Neural crest cell (in vitro differentiated cells): ENCODE results near the gene ZNF14. TPM values are rescaled to one million over a fixed set of nuclear protein-coding genes. Genes with fewer than 3 reads are reported as not detected.

Experiments used
- DNase-seq: peaks from one replicate; pipeline ENCODE4 v3.0.0; 2021; ENCODE audit warnings: low read depth, mixed read lengths, low spot score
- H3K27ac Mint-ChIP-seq: one replicate; pipeline ENCODE4 v1.8.0; 2021; ENCODE audit warnings: mild to moderate bottlenecking, mixed read lengths; ENCODE audit not compliant: unreplicated experiment
- H3K27me3 Mint-ChIP-seq: 2 replicates; pipeline ENCODE4 v1.8.0; 2021; ENCODE audit warnings: low read depth, mild to moderate bottlenecking, mixed read lengths
- H3K36me3 Mint-ChIP-seq: 2 replicates; pipeline ENCODE4 v1.8.0; 2021; ENCODE audit warnings: low read depth, mild to moderate bottlenecking, mixed read lengths
- H3K4me1 Mint-ChIP-seq: 2 replicates; pipeline ENCODE4 v1.8.0; 2021; ENCODE audit warnings: mixed read lengths
- H3K4me3 Mint-ChIP-seq: one replicate; pipeline ENCODE4 v1.8.0; 2021; ENCODE audit warnings: mild to moderate bottlenecking, mixed read lengths
- H3K9me3 Mint-ChIP-seq: 2 replicates; pipeline ENCODE4 v1.8.0; 2021; ENCODE audit warnings: mixed read lengths
- CTCF ChIP-seq: fragments of 200-600 bp; sonication (generic); conservative IDR thresholded peaks from 2 replicates; pipeline ENCODE4 v1.5.0; 2021; ENCODE audit warnings: antibody characterized with exemption, mild to moderate bottlenecking
- total RNA-seq: library from RNA; stranded (reverse); gene quantifications from 2 replicates; pipeline ENCODE4 v1.2.1, GENCODE V29; 2021

Gene ZNF14
- total RNA-seq, 1 donor from 2014 or later = 9.3 TPM

GRCh38 chr19:19662871-19663255 is 70.0 kb downstream of the ZNF14 start:
- H3K4me1 Mint-ChIP-seq = peaks cover 23% of the 10 kb centered on the region
- no peak for TF ChIP-seq CTCF
- H3K36me3 Mint-ChIP-seq = peaks cover 3% of the 10 kb centered on the region
- H3K4me3 Mint-ChIP-seq = peak overlapping the region; percentile 90
- DNase-seq = no peak
- peak overlapping the region; percentile 78 for H3K27ac Mint-ChIP-seq
- no peaks in the 10 kb centered on the region for H3K27me3 Mint-ChIP-seq
- no peaks in the 10 kb centered on the region for H3K9me3 Mint-ChIP-seq

GRCh38 chr19:19662344-19662743 is 70.6 kb downstream of the ZNF14 start:
- no peak for TF ChIP-seq CTCF
- H3K9me3 Mint-ChIP-seq = no peaks in the 10 kb centered on the region
- H3K36me3 Mint-ChIP-seq = peaks cover 3% of the 10 kb centered on the region
- H3K27ac Mint-ChIP-seq = no peak overlapping the region
- peak overlapping the region; percentile 90 for H3K4me3 Mint-ChIP-seq
- peaks cover 23% of the 10 kb centered on the region for H3K4me1 Mint-ChIP-seq
- no peaks in the 10 kb centered on the region for H3K27me3 Mint-ChIP-seq
- no peak for DNase-seq

GRCh38 chr19:19661675-19662251 is 71.1 kb downstream of the ZNF14 start:
- Mint-ChIP-seq H3K4me3 (peak overlapping the region; percentile 90), H3K27ac (no peak overlapping the region), H3K4me1 (peaks cover 23% of the 10 kb centered on the region), H3K9me3 (no peaks in the 10 kb centered on the region), H3K27me3 (no peaks in the 10 kb centered on the region), H3K36me3 (peaks cover 5% of the 10 kb centered on the region)
- TF ChIP-seq CTCF = no peak
- no peak for DNase-seq

- peaks cover 5% of the 10 kb centered on the region for H3K36me3 Mint-ChIP-seq
Observed at GRCh38 chr19:19661141-19661674, 71.7 kb downstream of the ZNF14 start.

More at GRCh38 chr19:19661141-19661674, 71.7 kb downstream of the ZNF14 start:
- Mint-ChIP-seq H3K27me3 (no peaks in the 10 kb centered on the region), H3K4me3 (peak overlapping the region; percentile 90), H3K4me1 (peaks cover 23% of the 10 kb centered on the region), H3K27ac (no peak overlapping the region), H3K9me3 (no peaks in the 10 kb centered on the region)
- no peak for DNase-seq
- no peak for TF ChIP-seq CTCF

Other genes starting within 250 kb of the ZNF14 start
- gene TSSK6, start 217.6 kb downstream of the ZNF14 start, total RNA-seq = 2.7 and 2.9 TPM in 2 replicates
- gene NDUFA13, start 216.9 kb downstream of the ZNF14 start, total RNA-seq = 371 and 389 TPM in 2 replicates
- gene YJEFN3, start 204.2 kb downstream of the ZNF14 start, total RNA-seq = 15.0 and 18.1 TPM in 2 replicates
- gene CILP2, start 194.8 kb downstream of the ZNF14 start, total RNA-seq = 2.7 and 2.9 TPM in 2 replicates
- gene PBX4, start 114.4 kb downstream of the ZNF14 start, total RNA-seq = 7.5 and 7.7 TPM in 2 replicates
- 115 and 116 TPM in 2 replicates for gene LPAR2, start 104.9 kb downstream of the ZNF14 start, total RNA-seq
- gene GMIP, start 89.5 kb downstream of the ZNF14 start, total RNA-seq = 20.6 and 25.1 TPM in 2 replicates
- gene ATP13A1, start 69.4 kb downstream of the ZNF14 start, total RNA-seq = 75.1 and 81.0 TPM in 2 replicates
- 16.2 and 18.2 TPM in 2 replicates for gene ZNF101, start 64.3 kb downstream of the ZNF14 start, total RNA-seq
- 3.7 and 5.0 TPM in 2 replicates for gene ZNF506, start 88.6 kb upstream of the ZNF14 start, total RNA-seq
- 37.9 and 41.1 TPM in 2 replicates for gene ZNF253, start 132.8 kb upstream of the ZNF14 start, total RNA-seq
- gene ZNF93, start 167.8 kb upstream of the ZNF14 start, total RNA-seq = 32.6 and 36.0 TPM in 2 replicates